CD4-positive, alpha-beta T cell (primary cell): ENCODE measurements around the gene INPP5A. TPM values are rescaled to one million over a fixed set of nuclear protein-coding genes. Genes with fewer than 3 reads are reported as not detected.

Experiments
- ATAC-seq: fragments of 200-7000 bp; cut with Tn5 transposase; one replicate; pipeline ENCODE4 v1.10.0; 2022; ENCODE audit warnings: mild to moderate bottlenecking; ENCODE audit not compliant: poor library complexity
- CTCF ChIA-PET: fragments of 350-600 bp; sonication (Branson Sonifier 250); formaldehyde crosslinking; loops from one replicate; lab custom pipeline; 2021; ENCODE audit warnings: antibody characterized with exemption, inconsistent platforms; lab: Charles Lee
- POLR2A ChIA-PET: fragments of 350-600 bp; sonication (Branson Sonifier 250); formaldehyde crosslinking; loops from one replicate; lab custom pipeline; 2021; ENCODE audit warnings: antibody characterized with exemption, inconsistent platforms; lab: Charles Lee
- DNase-seq, 14 experiments: peaks; one replicate each; pipeline ENCODE4 v3.0.0-alpha.2; 2013 to 2020; ENCODE audit warnings: mixed read lengths in 2 of 14
- H3K27ac ChIP-seq, 2 donors: one replicate each; pipeline versions ENCODE4 v1.5.1 to v1.7.0; 2013; ENCODE audit warnings: low read length in 2 of 2, low read depth in 1 of 2, mild to moderate bottlenecking in 1 of 2
- H3K27me3 ChIP-seq, 2 experiments: 1 replicate in 1 of 2; 2 replicates in 1 of 2; pipeline versions ENCODE4 v1.6.1 to v1.7.0; 2013; ENCODE audit warnings: low read length in 2 of 2, control low read depth in 1 of 2, mild to moderate bottlenecking in 1 of 2, moderate library complexity in 1 of 2; ENCODE audit not compliant: insufficient read depth in 2 of 2, control insufficient read depth in 1 of 2
- H3K36me3 ChIP-seq: one replicate; pipeline ENCODE4 v1.6.1; 2013; ENCODE audit warnings: low read length, control low read depth; ENCODE audit not compliant: insufficient read depth
- H3K4me1 ChIP-seq: one replicate; pipeline ENCODE4 v1.6.1; 2013; ENCODE audit warnings: low read length, control low read depth; ENCODE audit not compliant: insufficient read depth
- H3K4me3 ChIP-seq: one replicate; pipeline ENCODE4 v1.5.1; 2013; ENCODE audit warnings: mild to moderate bottlenecking, low read length, moderate library complexity
- H3K9me3 ChIP-seq, 2 experiments: 1 replicate in 1 of 2; 2 replicates in 1 of 2; pipeline versions ENCODE4 v1.6.1 to v1.7.0; 2013; ENCODE audit warnings: low read length in 2 of 2, mild to moderate bottlenecking in 2 of 2, control low read depth in 1 of 2, moderate library complexity in 1 of 2; ENCODE audit not compliant: control insufficient read depth in 1 of 2, insufficient read depth in 1 of 2
- H3K27ac Mint-ChIP-seq: one replicate; pipeline ENCODE4 v1.8.0; 2020; ENCODE audit warnings: mixed read lengths
- H3K27me3 Mint-ChIP-seq: one replicate; pipeline ENCODE4 v1.8.0; 2021; ENCODE audit warnings: mixed read lengths
- H3K36me3 Mint-ChIP-seq: one replicate; pipeline ENCODE4 v1.8.0; 2021; ENCODE audit warnings: low read depth, mixed read lengths
- H3K4me1 Mint-ChIP-seq: one replicate; pipeline ENCODE4 v1.8.0; 2021; ENCODE audit warnings: low read depth, mixed read lengths
- H3K4me3 Mint-ChIP-seq: one replicate; pipeline ENCODE4 v1.8.0; 2020; ENCODE audit warnings: mild to moderate bottlenecking, mixed read lengths
- H3K9me3 Mint-ChIP-seq: one replicate; pipeline ENCODE4 v1.8.0; 2020; ENCODE audit warnings: mixed read lengths
- CTCF ChIP-seq: fragments of 200-600 bp; IDR thresholded peaks from one replicate; pipeline ENCODE4 v1.8.0; 2022; ENCODE audit warnings: antibody characterized with exemption, mild to moderate bottlenecking
- intact Hi-C, 2 experiments: fragments of 100-400 bp; cut with DNase I in 1 of 2; cut with micrococcal nuclease in 1 of 2; formaldehyde crosslinking; loops; one replicate each; pipeline versions ENCODE4 v1.15.1 to v1.9.0; 2023 to 2025; cut with DNase I, micrococcal nuclease
- total RNA-seq, 174 experiments: library from RNA in 2 of 174; stranded (reverse) in 2 of 174; gene quantifications; one replicate each; pipeline ENCODE4 v1.2.3 and lab custom pipeline; 2021 to 2026

Gene INPP5A
- total RNA-seq, 2 experiments from 2014 or later, result 22.0 to 24.8 TPM

GRCh38 chr10:132606031-132606491 lies 68.5 kb downstream of the INPP5A start:
- no peak for TF ChIP-seq CTCF
- no peak for DNase-seq
- CTCF ChIA-PET, result no interaction called here
- Mint-ChIP-seq H3K27me3 (no peaks in the 10 kb centered on the region), H3K36me3 (peaks cover 15% of the 10 kb centered on the region), H3K4me3 (no peak overlapping the region), H3K9me3 (no peaks in the 10 kb centered on the region), H3K4me1 (peaks cover 42% of the 10 kb centered on the region), H3K27ac (no peak overlapping the region)
- no peak overlapping the region for H3K4me3 ChIP-seq
- no peak for ATAC-seq
- H3K27me3 ChIP-seq, result no peaks in the 10 kb centered on the region
- intact Hi-C loops, result no loop called here
- peaks cover 16% of the 10 kb centered on the region for H3K4me1 ChIP-seq
- peaks cover 0 to 5% of the 10 kb centered on the region in 2 experiments for H3K9me3 ChIP-seq
- POLR2A ChIA-PET, result no interaction called here
- H3K27ac ChIP-seq, result no peak overlapping the region
- no peaks in the 10 kb centered on the region for H3K36me3 ChIP-seq

DNA sequence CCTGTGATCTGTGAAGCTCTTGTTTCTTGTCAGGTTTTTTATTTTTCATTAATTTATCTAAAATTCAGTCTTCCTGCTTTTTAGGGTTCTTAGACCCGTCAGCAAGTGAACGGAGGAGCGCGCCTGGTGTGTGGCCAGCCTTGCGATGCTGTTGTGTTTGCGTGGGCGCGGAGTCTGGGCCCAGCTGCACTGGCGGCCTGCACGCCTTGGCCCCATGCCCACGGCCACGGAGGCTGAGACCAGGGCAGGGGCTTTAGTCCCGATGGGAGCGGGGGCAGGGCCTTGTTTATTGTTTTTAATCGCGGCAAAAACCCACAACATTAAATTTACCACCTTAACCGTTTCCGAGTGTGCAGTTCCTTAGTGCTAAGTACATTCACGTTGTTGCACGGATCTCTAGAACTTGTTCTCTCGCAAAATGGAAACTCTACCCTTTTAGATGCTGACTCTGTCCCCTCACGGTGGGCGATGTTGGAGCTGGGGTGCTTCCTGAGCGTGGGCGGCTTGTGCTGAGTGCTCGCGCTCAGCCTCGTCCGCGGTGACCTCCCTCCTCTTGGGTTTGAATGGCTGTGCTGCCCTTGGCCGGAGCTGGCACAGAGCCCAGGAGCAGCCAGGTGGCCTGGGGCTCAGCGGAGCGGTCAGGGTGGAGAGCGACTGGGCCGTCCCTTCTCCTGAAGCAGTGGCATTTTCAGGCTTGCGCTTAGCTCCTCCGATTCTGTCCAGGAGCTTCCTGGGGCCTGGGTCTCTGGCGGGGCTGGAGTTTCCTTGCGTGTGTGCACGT lies 69.1 kb downstream of the INPP5A start:
- no peak overlapping the region for H3K4me3 ChIP-seq
- H3K27me3 ChIP-seq, result no peaks in the 10 kb centered on the region
- TF ChIP-seq CTCF, result no peak
- Mint-ChIP-seq H3K36me3 (peaks cover 13% of the 10 kb centered on the region), H3K9me3 (no peaks in the 10 kb centered on the region), H3K27me3 (no peaks in the 10 kb centered on the region), H3K27ac (no peak overlapping the region), H3K4me3 (no peak overlapping the region), H3K4me1 (peaks cover 38% of the 10 kb centered on the region)
- no peak overlapping the region for H3K27ac ChIP-seq
- ChIA-PET CTCF (no interaction called here), POLR2A (no interaction called here)
- peaks cover 0 to 11% of the 10 kb centered on the region in 2 experiments for H3K9me3 ChIP-seq
- H3K36me3 ChIP-seq, result no peaks in the 10 kb centered on the region
- intact Hi-C loops, result no loop called here
- DNase-seq (peak in 1 of 14 experiments; percentile 7), ATAC-seq (no peak)
- H3K4me1 ChIP-seq, result peaks cover 22% of the 10 kb centered on the region

DNA sequence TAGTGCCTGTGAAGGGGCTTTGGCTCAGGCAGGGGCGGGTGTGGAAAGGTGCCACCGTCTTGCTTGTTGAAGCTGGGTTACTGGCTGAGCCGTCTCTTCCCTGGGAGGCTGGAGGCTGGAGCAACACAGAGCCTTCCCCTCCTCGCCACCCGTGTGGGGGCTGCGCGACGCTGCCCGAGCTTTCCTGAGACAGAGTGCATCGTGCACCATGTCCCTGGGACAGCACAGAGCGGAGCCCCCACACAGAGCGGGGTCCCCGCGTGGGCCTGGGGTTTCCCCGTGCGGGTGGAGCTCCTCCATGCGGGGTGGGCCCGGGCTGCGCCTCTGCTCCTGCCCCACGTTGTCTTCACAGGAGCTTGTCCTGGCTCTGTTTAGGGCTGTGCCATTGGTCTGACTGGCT lies 69.9 kb downstream of the INPP5A start:
- H3K4me3 ChIP-seq, result no peak overlapping the region
- DNase-seq, result peak in 1 of 14 experiments; percentile 25
- H3K9me3 Mint-ChIP-seq, result no peaks in the 10 kb centered on the region
- ChIA-PET POLR2A (no interaction called here), CTCF (no interaction called here)
- intact Hi-C loops, result no loop called here
- H3K27me3 ChIP-seq, result no peaks in the 10 kb centered on the region
- H3K4me1 Mint-ChIP-seq, result peaks cover 38% of the 10 kb centered on the region
- peaks cover 0 to 14% of the 10 kb centered on the region in 2 experiments for H3K9me3 ChIP-seq
- H3K27ac ChIP-seq, result no peak overlapping the region
- H3K36me3 Mint-ChIP-seq, result peaks cover 13% of the 10 kb centered on the region
- H3K27me3 Mint-ChIP-seq, result no peaks in the 10 kb centered on the region
- no peak for ATAC-seq
- H3K4me1 ChIP-seq, result peaks cover 25% of the 10 kb centered on the region
- H3K27ac Mint-ChIP-seq, result no peak overlapping the region
- TF ChIP-seq CTCF, result no peak
- no peaks in the 10 kb centered on the region for H3K36me3 ChIP-seq
- no peak overlapping the region for H3K4me3 Mint-ChIP-seq
